Endothelial cell of coronary artery (primary cell): Measurements from ENCODE around the gene RAD1. TPM values are rescaled to one million over a fixed set of nuclear protein-coding genes. Genes with fewer than 3 reads are reported as not detected.

Experiments used
- total RNA-seq: library from RNA; depleted of rRNA; stranded (reverse); fragments of >200 nt; gene quantifications from 2 replicates; pipeline ENCODE4 v1.2.3, GENCODE V29; 2014

The RAD1 gene
- 22.8 and 27.4 TPM in 2 replicates for total RNA-seq

GRCh38 chr5:34915139-34915855 is at the start of gene RAD1, which contains the start of gene BRIX1:
Gene RAD1, minus strand, starts transcription at chr5:34915504. Its CDS starts 612 bp downstream, at chr5:34914892.
Gene BRIX1, plus strand, starts transcription at chr5:34915711. Its CDS starts 28 bp downstream, at chr5:34915739.

GRCh38 chr5:34929134-34929719 is 13.9 kb upstream of the RAD1 start, which contains the start of gene DNAJC21:
Gene DNAJC21, plus strand, starts transcription at chr5:34929559. Its CDS starts 261 bp downstream, at chr5:34929820.

Other genes with a start within 250 kb of the RAD1 start
- 0.09 TPM in 1 of 2 replicates, not detected in the other for gene TTC23L, start 76.3 kb downstream of the RAD1 start, total RNA-seq
- gene BRIX1, start 207 bp upstream of the RAD1 start, total RNA-seq: 32.4 and 33.6 TPM in 2 replicates
- 29.1 and 42.0 TPM in 2 replicates for gene DNAJC21, start 14.1 kb upstream of the RAD1 start, total RNA-seq
- gene AGXT2, start 132.4 kb upstream of the RAD1 start, total RNA-seq: not detected in 2 replicates